ENCODE results near the gene ZMIZ1.

- TF ChIP-seq POLR2A (IDR thresholded peaks at IDR 0.05) = no peak
- no peak for TF ChIP-seq CTCF (IDR thresholded peaks at IDR 0.05)
Observed at GRCh38 chr10:79160191-79160590, 91.4 kb downstream of the ZMIZ1 start.
